ENCODE data around the gene CFP.
A peak's percentile ranks its signal among the peaks of the same experiment; 100 is the strongest.

Gene CFP

GRCh38 chrX:47649271-47649670, 19.5 kb upstream of the CFP start:
- no peak for DNase-seq (ENCODE audit: low read depth)
- peak overlapping the region; percentile 64 for H3K4me3 ChIP-seq (ENCODE audit: control insufficient read depth, low read depth, low read length)
- no peak for TF ChIP-seq CTCF (conservative IDR thresholded peaks at IDR 0.05; ENCODE audit: control insufficient read depth, insufficient read depth, low read depth, low read length)

- no peak for TF ChIP-seq CTCF (conservative IDR thresholded peaks at IDR 0.05; ENCODE audit: control insufficient read depth, insufficient read depth, low read depth, low read length)
- no peak for DNase-seq (ENCODE audit: low read depth)
- H3K4me3 ChIP-seq (ENCODE audit: control insufficient read depth, low read depth, low read length): peak overlapping the region; percentile 6
Measured at GRCh38 chrX:47648376-47648775, 18.6 kb upstream of the CFP start.

GRCh38 chrX:47646636-47647035, 16.9 kb upstream of the CFP start:
- no peak for TF ChIP-seq CTCF (conservative IDR thresholded peaks at IDR 0.05; ENCODE audit: control insufficient read depth, insufficient read depth, low read depth, low read length)
- H3K4me3 ChIP-seq (ENCODE audit: control insufficient read depth, low read depth, low read length): no peak overlapping the region
- DNase-seq (ENCODE audit: low read depth): no peak

GRCh38 chrX:47645530-47645929, 15.8 kb upstream of the CFP start:
- no peak for DNase-seq (ENCODE audit: low read depth)
- TF ChIP-seq CTCF (conservative IDR thresholded peaks at IDR 0.05; ENCODE audit: control insufficient read depth, insufficient read depth, low read depth, low read length): no peak
- H3K4me3 ChIP-seq (ENCODE audit: control insufficient read depth, low read depth, low read length): no peak overlapping the region

- H3K4me3 ChIP-seq (ENCODE audit: control insufficient read depth, low read depth, low read length): no peak overlapping the region
- peak; percentile 47 for DNase-seq (ENCODE audit: low read depth)
- peak; percentile 42 for TF ChIP-seq CTCF (conservative IDR thresholded peaks at IDR 0.05; ENCODE audit: control insufficient read depth, insufficient read depth, low read depth, low read length)
Measured at GRCh38 chrX:47644557-47645091, 14.9 kb upstream of the CFP start.

GRCh38 chrX:47643926-47644325, 14.2 kb upstream of the CFP start:
- peak; percentile 47 for DNase-seq (ENCODE audit: low read depth)
- no peak overlapping the region for H3K4me3 ChIP-seq (ENCODE audit: control insufficient read depth, low read depth, low read length)
- TF ChIP-seq CTCF (conservative IDR thresholded peaks at IDR 0.05; ENCODE audit: control insufficient read depth, insufficient read depth, low read depth, low read length): peak; percentile 46

- no peak for TF ChIP-seq CTCF (conservative IDR thresholded peaks at IDR 0.05; ENCODE audit: control insufficient read depth, insufficient read depth, low read depth, low read length)
- H3K4me3 ChIP-seq (ENCODE audit: control insufficient read depth, low read depth, low read length): no peak overlapping the region
- DNase-seq (ENCODE audit: low read depth): no peak
Measured at GRCh38 chrX:47638816-47639215, 9.1 kb upstream of the CFP start.

All from fibroblast of mammary gland (primary cell).